Activated gamma-delta T cell treated with anti-CD3 and anti-CD28 coated beads, Interleukin-2, amount 50 U/mL, for 16 hours (primary cell): ENCODE measurements around the gene LPAR2.

Experiments
- DNase-seq: peaks from one replicate; pipeline ENCODE4 v3.0.0-alpha.2; 2020; ENCODE audit warnings: low read depth

LPAR2 gene

GRCh38 chr19:19597809-19598306 is 30.2 kb downstream of the LPAR2 start:
- no peak for DNase-seq

- no peak for DNase-seq
Measured at GRCh38 chr19:19595171-19595701, 32.8 kb downstream of the LPAR2 start.

DNA sequence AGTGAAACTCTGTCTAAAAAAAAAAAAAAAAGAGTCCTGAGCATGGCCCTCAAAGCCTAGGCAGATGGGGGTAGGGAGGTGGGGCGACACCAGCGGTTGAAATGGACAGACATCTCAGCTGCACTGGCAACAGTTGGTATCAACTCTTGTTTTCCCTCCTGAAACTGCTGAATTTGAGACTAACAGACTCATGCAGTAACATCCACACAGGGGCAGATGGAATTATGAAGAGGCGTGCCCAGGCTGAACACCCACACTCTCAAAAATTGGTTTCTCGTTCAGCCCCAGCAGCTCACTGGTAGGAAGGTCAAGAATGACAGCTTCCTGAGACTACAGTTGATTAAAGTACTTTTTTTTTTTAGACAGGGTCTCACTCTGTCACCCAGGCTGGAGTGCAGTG is 33.6 kb downstream of the LPAR2 start:
- DNase-seq = no peak

DNA sequence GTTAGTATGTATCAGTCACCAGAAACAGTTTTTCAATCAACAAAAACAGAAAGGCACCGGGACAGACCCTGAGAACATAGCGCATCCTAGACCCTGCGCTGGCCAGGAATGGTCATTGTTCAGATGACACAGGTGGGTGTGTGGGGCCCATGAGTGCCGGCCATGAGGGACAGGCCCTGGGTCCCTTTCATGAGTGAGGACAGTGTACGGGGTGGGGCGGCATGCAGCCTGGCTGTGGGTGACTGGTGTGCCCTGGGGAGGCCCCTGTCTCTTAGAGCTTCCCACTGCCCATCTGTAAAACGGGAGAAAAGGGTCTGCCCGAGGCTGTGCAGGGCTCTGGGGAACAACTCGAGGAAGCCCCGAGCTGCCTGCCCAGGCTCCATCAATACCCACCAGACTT is 35.3 kb downstream of the LPAR2 start:
- DNase-seq = no peak

GRCh38 chr19:19591133-19591825 is 36.7 kb downstream of the LPAR2 start:
- DNase-seq = peak; percentile 55

- DNase-seq = no peak
Measured at GRCh38 chr19:19588546-19588945, 39.5 kb downstream of the LPAR2 start.

GRCh38 chr19:19587771-19588170 is 40.2 kb downstream of the LPAR2 start:
- DNase-seq = no peak

- DNase-seq = no peak
Measured at GRCh38 chr19:19584356-19584755, 43.7 kb downstream of the LPAR2 start.

GRCh38 chr19:19582471-19582870 is 45.5 kb downstream of the LPAR2 start:
- DNase-seq = no peak

- no peak for DNase-seq
Measured at GRCh38 chr19:19581391-19581790, 46.6 kb downstream of the LPAR2 start.

GRCh38 chr19:19580418-19580817 is 47.6 kb downstream of the LPAR2 start:
- DNase-seq = no peak

DNA sequence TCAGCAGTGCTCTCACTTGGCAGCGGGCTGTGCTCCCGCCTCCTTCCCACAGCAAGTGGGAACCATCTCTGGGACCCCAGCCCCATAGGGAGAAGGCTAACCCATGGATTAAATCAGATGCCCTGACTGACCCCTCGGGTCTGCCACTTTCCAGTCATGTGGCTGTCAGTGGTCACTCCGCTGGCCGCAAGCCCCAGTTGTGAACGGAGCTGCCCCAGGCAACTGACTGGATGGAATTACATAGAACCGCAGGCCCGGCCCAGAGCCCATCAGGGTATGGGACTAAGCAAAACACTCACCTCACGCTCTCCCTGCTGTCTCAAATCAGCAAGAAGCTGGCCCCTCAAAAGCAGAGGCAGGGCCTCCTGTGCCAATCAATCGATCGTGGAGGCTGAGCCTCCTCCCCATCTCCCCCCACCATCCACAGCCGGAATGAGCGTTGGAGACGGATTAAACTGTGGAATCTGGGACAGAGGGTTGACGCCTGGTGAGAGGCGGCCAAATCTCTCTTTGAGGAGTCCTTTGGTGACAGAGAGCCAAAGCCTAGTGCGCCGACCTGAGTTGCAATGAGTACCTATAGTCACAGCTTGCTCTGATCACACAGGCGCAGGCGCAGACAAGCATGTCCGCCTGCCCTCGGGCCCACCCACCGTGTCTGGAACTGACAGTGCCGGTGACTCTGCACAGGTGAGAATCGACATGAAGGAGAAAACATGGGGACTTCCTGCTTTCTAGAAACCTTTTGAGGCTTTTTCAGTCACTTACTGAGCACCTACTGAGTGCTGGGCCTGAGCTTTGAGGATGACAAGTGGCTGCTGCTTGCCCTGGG is 48.3 kb downstream of the LPAR2 start:
- DNase-seq = no peak

- DNase-seq = no peak
Measured at GRCh38 chr19:19578252-19578651, 49.8 kb downstream of the LPAR2 start.

DNA sequence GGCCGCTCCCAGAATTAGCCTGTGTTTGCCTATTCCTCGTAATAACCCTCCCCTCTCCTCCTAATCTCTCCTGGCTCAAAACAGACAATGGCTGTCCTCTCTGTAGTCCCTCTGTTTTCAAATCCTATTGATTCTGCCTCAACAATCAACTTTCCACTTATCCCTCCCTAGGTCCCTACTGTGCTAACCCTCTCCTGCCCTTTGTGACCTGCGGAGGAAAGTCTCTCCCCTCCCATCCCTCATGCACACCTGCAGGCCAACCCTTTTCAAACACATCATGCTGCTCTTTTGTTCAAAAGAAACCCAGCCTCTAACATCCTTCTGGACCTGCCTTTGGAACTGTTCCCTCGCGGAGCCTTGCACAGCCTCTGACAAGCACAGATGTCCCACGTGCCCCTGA is 52.6 kb downstream of the LPAR2 start:
- no peak for DNase-seq
